PC-9 (cell line): ENCODE data around the gene MEFV.

Experiments used
- EZH2 ChIP-seq: fragments of 200-600 bp; sonication (generic); IDR thresholded peaks from 2 replicates; pipeline ENCODE4 v1.8.0; 2017; ENCODE audit warnings: antibody characterized with exemption, low read depth
- TF ChIP-seq, protein P1 (sequence below): fragments of 200-600 bp; sonication (generic); conservative IDR thresholded peaks from 2 replicates; pipeline ENCODE4 v1.6.1; 2017; ENCODE audit warnings: mixed run types, antibody characterized with exemption, mild to moderate bottlenecking, moderate library complexity

DNA sequence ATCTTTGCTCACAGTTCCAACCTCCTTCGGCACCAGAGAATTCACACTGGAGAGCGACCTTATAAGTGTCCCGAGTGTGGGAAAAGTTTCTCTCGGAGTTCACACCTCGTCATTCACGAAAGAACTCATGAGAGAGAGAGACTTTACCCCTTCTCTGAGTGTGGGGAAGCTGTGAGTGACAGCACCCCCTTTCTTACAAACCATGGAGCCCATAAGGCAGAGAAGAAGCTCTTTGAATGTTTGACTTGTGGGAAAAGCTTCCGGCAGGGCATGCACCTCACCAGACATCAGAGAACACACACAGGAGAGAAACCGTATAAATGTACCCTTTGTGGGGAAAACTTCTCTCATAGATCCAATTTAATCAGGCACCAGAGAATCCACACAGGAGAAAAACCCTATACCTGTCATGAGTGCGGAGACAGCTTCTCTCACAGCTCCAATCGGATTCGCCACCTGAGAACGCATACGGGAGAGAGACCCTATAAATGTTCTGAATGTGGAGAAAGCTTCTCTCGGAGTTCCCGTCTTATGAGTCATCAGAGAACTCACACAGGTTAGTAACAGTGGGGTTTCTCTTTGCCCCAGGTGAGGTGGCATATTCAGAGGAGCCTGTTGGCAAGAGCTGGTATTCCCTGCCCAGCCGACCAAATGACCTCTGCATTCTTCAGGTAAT lies 33.7 kb upstream of the MEFV start:
- TF ChIP-seq, protein P1, sequence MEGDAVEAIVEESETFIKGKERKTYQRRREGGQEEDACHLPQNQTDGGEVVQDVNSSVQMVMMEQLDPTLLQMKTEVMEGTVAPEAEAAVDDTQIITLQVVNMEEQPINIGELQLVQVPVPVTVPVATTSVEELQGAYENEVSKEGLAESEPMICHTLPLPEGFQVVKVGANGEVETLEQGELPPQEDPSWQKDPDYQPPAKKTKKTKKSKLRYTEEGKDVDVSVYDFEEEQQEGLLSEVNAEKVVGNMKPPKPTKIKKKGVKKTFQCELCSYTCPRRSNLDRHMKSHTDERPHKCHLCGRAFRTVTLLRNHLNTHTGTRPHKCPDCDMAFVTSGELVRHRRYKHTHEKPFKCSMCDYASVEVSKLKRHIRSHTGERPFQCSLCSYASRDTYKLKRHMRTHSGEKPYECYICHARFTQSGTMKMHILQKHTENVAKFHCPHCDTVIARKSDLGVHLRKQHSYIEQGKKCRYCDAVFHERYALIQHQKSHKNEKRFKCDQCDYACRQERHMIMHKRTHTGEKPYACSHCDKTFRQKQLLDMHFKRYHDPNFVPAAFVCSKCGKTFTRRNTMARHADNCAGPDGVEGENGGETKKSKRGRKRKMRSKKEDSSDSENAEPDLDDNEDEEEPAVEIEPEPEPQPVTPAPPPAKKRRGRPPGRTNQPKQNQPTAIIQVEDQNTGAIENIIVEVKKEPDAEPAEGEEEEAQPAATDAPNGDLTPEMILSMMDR = no peak
- TF ChIP-seq EZH2 = no peak
